PC-9 (cell line): ENCODE results near the gene PRSS57. TPM values are rescaled to one million over a fixed set of nuclear protein-coding genes. Genes with fewer than 3 reads are reported as not detected.

Source experiments
- BruUV-seq: library from RNA; stranded (reverse); fragments of 400-500 nt; replicated peaks from 2 replicates; lab custom pipeline; 2021; lab: Mats Ljungman, UMichigan
- CTCF ChIA-PET: fragments of 300-600 bp; sonication (Branson Sonifier 250); formaldehyde crosslinking; loops from one replicate; lab custom pipeline; 2022; ENCODE audit warnings: antibody characterized with exemption; lab: Charles Lee
- POLR2A ChIA-PET: fragments of 300-600 bp; sonication (Branson Sonifier 250); formaldehyde crosslinking; loops from one replicate; lab custom pipeline; 2022; ENCODE audit warnings: antibody characterized with exemption; ENCODE audit not compliant: unreplicated experiment; lab: Charles Lee
- DNase-seq, 2 experiments: peaks; one replicate each; pipeline versions ENCODE4 v3.0.0 to v3.0.0-alpha.2; 2015 to 2022; ENCODE audit warnings: mixed read lengths in 1 of 2
- H2AFZ ChIP-seq: fragments of 200-600 bp; sonication (generic); 2 replicates; pipeline ENCODE4 v1.8.1; 2017; ENCODE audit warnings: antibody characterized with exemption
- H3F3A ChIP-seq: fragments of 200-600 bp; sonication (generic); 2 replicates; pipeline ENCODE4 v1.8.1; 2017; ENCODE audit warnings: antibody characterized with exemption, mild to moderate bottlenecking, low read depth; ENCODE audit not compliant: insufficient read depth
- H3K27ac ChIP-seq: fragments of 200-600 bp; sonication (generic); 2 replicates; pipeline ENCODE4 v1.6.1; 2016; ENCODE audit warnings: mixed run types
- H3K27me3 ChIP-seq: fragments of 200-600 bp; sonication (generic); 2 replicates; pipeline ENCODE4 v1.6.1; 2016; ENCODE audit warnings: low read depth, mixed run types; ENCODE audit not compliant: insufficient read depth
- H3K36me3 ChIP-seq: fragments of 200-600 bp; sonication (generic); 2 replicates; pipeline ENCODE4 v1.6.1; 2016; ENCODE audit warnings: low read depth, mixed run types
- H3K4me1 ChIP-seq: fragments of 200-600 bp; sonication (generic); replicated peaks from 2 replicates; pipeline ENCODE4 v1.6.1; 2016; ENCODE audit warnings: mixed run types; ENCODE audit not compliant: insufficient read depth
- H3K4me2 ChIP-seq: fragments of 200-600 bp; sonication (generic); 2 replicates; pipeline ENCODE4 v1.6.1; 2017; ENCODE audit warnings: mixed run types
- H3K4me3 ChIP-seq: fragments of 200-600 bp; sonication (generic); 2 replicates; pipeline ENCODE4 v1.6.1; 2016; ENCODE audit warnings: mixed run types
- H3K79me2 ChIP-seq: fragments of 200-600 bp; sonication (generic); 2 replicates; pipeline ENCODE4 v1.6.1; 2017; ENCODE audit warnings: low read depth, mixed run types
- H3K9me2 ChIP-seq: fragments of 200-600 bp; sonication (generic); 2 replicates; pipeline ENCODE4 v1.8.1; 2017; ENCODE audit warnings: mild to moderate bottlenecking; ENCODE audit not compliant: insufficient read depth
- H3K9me3 ChIP-seq: fragments of 200-600 bp; sonication (generic); 2 replicates; pipeline ENCODE4 v1.8.1; 2016; ENCODE audit warnings: low read depth; ENCODE audit not compliant: insufficient read depth
- H4K20me1 ChIP-seq: fragments of 200-600 bp; sonication (generic); 2 replicates; pipeline ENCODE4 v1.8.1; 2017; ENCODE audit not compliant: insufficient read depth
- EZH2 ChIP-seq: fragments of 200-600 bp; sonication (generic); IDR thresholded peaks from 2 replicates; pipeline ENCODE4 v1.8.0; 2017; ENCODE audit warnings: antibody characterized with exemption, low read depth
- intact Hi-C: fragments of 100-400 bp; cut with micrococcal nuclease; formaldehyde crosslinking; loops from one replicate; pipeline ENCODE4 v1.10.0; 2022; ENCODE audit not compliant: unreplicated experiment
- total RNA-seq: library from RNA; stranded (reverse); gene quantifications from 2 replicates; pipeline ENCODE4 v1.2.3, GENCODE V29; 2021
- TF ChIP-seq, protein P1 (sequence below): fragments of 200-600 bp; sonication (generic); conservative IDR thresholded peaks from 2 replicates; pipeline ENCODE4 v1.6.1; 2017; ENCODE audit warnings: mixed run types, antibody characterized with exemption, mild to moderate bottlenecking, moderate library complexity

Gene PRSS57
- total RNA-seq, 1 experiment from 2014 or later: not detected

DNA sequence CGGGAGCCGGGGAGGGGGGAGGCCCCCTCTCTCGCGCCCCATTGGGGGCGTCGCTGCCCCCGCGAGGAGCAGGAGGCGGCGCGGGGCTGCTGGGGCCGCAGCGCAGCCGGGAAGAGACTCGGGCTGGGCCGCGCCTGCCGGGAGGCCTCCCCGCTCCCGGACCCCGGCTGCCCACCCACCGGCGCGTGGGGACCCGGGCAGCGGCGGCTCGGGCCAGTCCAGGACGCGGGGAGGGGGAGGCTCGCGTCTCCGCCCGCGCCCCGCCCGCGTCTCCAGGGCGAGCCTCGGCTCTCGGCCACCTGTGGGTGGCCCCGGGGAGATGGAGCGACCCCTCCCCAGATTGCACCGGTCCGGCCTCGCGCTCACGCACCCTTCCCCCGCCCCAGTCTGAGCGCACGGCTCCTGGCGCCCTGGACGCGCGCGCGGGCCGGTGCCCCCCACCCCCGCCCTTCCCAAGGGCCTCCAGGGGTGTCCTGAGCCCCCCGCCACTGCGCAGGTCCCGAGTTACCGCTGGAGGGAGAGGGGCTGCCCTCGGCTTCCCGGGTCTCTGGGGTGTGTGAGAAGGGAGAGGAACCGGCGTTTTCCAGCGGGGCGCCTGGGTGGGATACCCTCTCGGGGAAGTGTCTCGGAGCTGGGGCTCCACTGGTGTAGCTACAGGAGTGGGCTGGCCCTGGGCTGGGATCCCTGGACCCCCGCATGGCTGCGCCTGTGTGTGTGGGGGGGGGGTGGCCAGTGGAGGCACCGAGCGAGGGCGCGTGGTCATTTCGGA lies 14.1 kb upstream of the PRSS57 start:
- H4K20me1 ChIP-seq: no peaks in the 10 kb centered on the region
- intact Hi-C loops: no loop called here
- no peaks in the 10 kb centered on the region for H3K79me2 ChIP-seq
- H3K4me2 ChIP-seq: no peak overlapping the region; the same call in 1 of the 2 replicates
- H3K27ac ChIP-seq: no peak overlapping the region
- H3K27me3 ChIP-seq: peaks cover 8% of the 10 kb centered on the region; the same call in 1 of the 2 replicates
- H3K4me1 ChIP-seq: no peaks in the 10 kb centered on the region
- H3K4me3 ChIP-seq: no peak overlapping the region
- TF ChIP-seq EZH2: no peak
- TF ChIP-seq, protein P1, sequence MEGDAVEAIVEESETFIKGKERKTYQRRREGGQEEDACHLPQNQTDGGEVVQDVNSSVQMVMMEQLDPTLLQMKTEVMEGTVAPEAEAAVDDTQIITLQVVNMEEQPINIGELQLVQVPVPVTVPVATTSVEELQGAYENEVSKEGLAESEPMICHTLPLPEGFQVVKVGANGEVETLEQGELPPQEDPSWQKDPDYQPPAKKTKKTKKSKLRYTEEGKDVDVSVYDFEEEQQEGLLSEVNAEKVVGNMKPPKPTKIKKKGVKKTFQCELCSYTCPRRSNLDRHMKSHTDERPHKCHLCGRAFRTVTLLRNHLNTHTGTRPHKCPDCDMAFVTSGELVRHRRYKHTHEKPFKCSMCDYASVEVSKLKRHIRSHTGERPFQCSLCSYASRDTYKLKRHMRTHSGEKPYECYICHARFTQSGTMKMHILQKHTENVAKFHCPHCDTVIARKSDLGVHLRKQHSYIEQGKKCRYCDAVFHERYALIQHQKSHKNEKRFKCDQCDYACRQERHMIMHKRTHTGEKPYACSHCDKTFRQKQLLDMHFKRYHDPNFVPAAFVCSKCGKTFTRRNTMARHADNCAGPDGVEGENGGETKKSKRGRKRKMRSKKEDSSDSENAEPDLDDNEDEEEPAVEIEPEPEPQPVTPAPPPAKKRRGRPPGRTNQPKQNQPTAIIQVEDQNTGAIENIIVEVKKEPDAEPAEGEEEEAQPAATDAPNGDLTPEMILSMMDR: no peak
- no peaks in the 10 kb centered on the region for H3K9me2 ChIP-seq
- H3F3A ChIP-seq: peaks cover 28% of the 10 kb centered on the region
- DNase-seq: no peak
- BruUV-seq: no TSS peak
- H3K9me3 ChIP-seq: no peaks in the 10 kb centered on the region
- CTCF ChIA-PET: no interaction called here
- POLR2A ChIA-PET: no interaction called here
- no peak overlapping the region for H2AFZ ChIP-seq
- H3K36me3 ChIP-seq: no peaks in the 10 kb centered on the region

DNA sequence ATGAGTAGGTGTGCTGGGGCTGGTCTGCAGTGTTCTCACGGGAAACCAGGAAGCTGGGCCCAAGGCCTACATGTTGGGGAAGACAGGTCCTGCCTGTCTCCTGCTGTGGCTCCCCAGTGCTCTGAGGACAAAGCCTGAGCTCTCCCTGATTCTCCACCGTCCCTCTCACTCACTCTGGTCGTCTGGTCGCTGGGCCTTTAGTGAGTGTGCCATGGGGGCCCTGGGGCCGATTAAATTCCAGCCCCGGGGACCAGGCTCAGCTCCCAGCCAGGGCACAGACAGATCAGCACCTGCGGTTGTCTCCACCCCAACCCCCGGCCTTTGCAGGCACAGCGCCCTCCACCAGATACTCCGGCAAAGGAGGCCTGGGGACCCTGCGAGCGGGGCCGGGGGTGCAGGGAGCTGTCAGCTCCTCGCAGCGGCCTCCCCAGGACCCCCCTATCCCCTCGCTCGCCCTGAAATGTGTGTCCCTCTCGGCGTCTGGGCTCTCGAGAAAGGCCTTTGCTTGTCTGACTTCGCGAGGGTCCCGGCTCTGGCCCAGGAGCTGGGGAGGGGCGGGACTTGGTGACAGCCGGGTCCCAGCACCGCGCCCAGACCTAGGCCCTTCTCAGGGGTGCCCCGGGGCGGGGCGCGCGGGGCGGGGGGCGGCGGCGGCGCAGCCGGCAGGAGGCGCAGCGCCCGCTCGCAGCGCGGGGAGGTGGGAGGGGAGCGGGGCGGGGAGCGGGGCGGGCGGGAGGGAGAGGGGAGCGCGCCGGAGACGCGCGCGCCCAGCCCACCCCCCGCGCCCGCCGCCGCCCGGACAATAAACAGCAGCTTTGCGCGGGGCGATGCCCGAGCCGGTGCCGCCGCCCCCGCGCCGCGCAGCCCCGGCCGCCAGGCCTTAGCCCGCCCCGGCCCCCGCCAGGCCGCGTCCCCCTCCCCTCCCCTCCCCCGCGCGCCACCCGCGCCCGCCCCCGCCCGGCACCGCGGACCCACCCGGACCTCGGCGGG lies 13.2 kb upstream of the PRSS57 start, which contains the start of gene PALM:
Gene PALM (plus strand): TSS at position 782 of the 990 bp plus-strand sequence. CDS start 212 bp downstream, outside the sequence.
- H3K9me2 ChIP-seq: no peaks in the 10 kb centered on the region
- no peaks in the 10 kb centered on the region for H3K4me1 ChIP-seq
- BruUV-seq: no TSS peak
- CTCF ChIA-PET: no interaction called here
- no peak for DNase-seq
- no peak within 1 kb of the TSS for H3K4me3 ChIP-seq
- POLR2A ChIA-PET: no interaction called here
- TF ChIP-seq, protein P1: no peak
- TF ChIP-seq EZH2: no peak
- no peak within 1 kb of the TSS for H2AFZ ChIP-seq
- no peak within 1 kb of the TSS; the same call in 1 of the 2 replicates for H3K4me2 ChIP-seq
- no peaks in the 10 kb centered on the region for H3K36me3 ChIP-seq
- H3F3A ChIP-seq: peaks cover 31% of the 10 kb centered on the region
- H3K27me3 ChIP-seq: peaks cover 8% of the 10 kb centered on the region; the same call in 1 of the 2 replicates
- H3K79me2 ChIP-seq: no peaks in the 10 kb centered on the region
- H3K27ac ChIP-seq: no peak within 1 kb of the TSS
- intact Hi-C loops: no loop called here
- no peaks in the 10 kb centered on the region for H3K9me3 ChIP-seq
- no peaks in the 10 kb centered on the region for H4K20me1 ChIP-seq

DNA sequence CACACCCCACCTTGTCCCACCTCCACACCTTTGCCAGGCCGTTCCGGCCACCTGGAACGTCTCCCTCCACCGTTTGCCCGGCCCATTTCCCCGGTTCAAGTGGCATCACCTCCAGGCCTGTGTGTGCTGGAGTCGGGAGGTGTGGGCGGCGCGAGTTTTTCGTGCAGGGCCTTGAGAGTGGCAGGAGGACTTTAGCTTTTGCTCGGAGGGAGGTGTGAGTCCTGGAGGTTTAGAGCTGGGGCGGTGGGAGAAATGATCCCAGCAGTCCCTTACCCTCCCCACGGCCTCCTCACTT lies 9.1 kb upstream of the PRSS57 start:
- intact Hi-C loops: no loop called here
- Histone ChIP-seq H4K20me1 (no peaks in the 10 kb centered on the region), H3K27ac (no peak overlapping the region), H3K4me3 (no peak overlapping the region), H3K27me3 (no peaks in the 10 kb centered on the region), H2AFZ (no peak overlapping the region), H3K4me1 (no peaks in the 10 kb centered on the region), H3K79me2 (no peaks in the 10 kb centered on the region), H3K9me2 (no peaks in the 10 kb centered on the region), H3F3A (peaks cover 30% of the 10 kb centered on the region), H3K4me2 (0 out of 2 replicates have a peak overlapping the region, but pooled peaks have one; percentile 13), H3K9me3 (no peaks in the 10 kb centered on the region), H3K36me3 (no peaks in the 10 kb centered on the region)
- DNase-seq: no peak
- no TSS peak for BruUV-seq
- ChIA-PET CTCF (no interaction called here), POLR2A (no interaction called here)
- no peak for TF ChIP-seq EZH2
- TF ChIP-seq, protein P1: no peak
